ENCODE data around the gene DBNDD1. TPM values are rescaled to one million over a fixed set of nuclear protein-coding genes. Genes with fewer than 3 reads are reported as not detected.
A peak's percentile ranks its signal among the peaks of the same experiment; 100 is the strongest.

The DBNDD1 gene
- total RNA-seq, 2 donors from 2014 or later = 8.7 to 19.9 TPM

- H3K36me3 ChIP-seq = peaks cover 4% of the 10 kb centered on the region
- no peak for DNase-seq (ENCODE audit: low spot score)
- no peak overlapping the region for H3K4me3 ChIP-seq
- no peak for TF ChIP-seq CTCF (IDR thresholded peaks at IDR 0.05)
- H3K27ac ChIP-seq = no peak overlapping the region
- no peaks in the 10 kb centered on the region for H3K27me3 ChIP-seq (replicated peaks; ENCODE audit: insufficient read depth)
- H3K9me3 ChIP-seq = no peaks in the 10 kb centered on the region
- no peak for ATAC-seq (ENCODE audit: insufficient number of reproducible peaks, low FRiP score, low read depth)
- peaks cover 17 to 24% of the 10 kb centered on the region in 2 donors for H3K4me1 ChIP-seq (ENCODE audit: control insufficient read depth in 1 of 2, low read depth in 2 of 2)
Observed at GRCh38 chr16:89974870-89975269, 44.4 kb downstream of the DBNDD1 start.

- ATAC-seq (ENCODE audit: insufficient number of reproducible peaks, low FRiP score, low read depth) = no peak
- H3K27me3 ChIP-seq (replicated peaks; ENCODE audit: insufficient read depth) = no peaks in the 10 kb centered on the region
- peaks cover 4% of the 10 kb centered on the region for H3K36me3 ChIP-seq
- H3K4me3 ChIP-seq = peak overlapping the region; percentile 82
- no peak overlapping the region for H3K27ac ChIP-seq
- peaks cover 17 to 24% of the 10 kb centered on the region in 2 donors for H3K4me1 ChIP-seq (ENCODE audit: control insufficient read depth in 1 of 2, low read depth in 2 of 2)
- DNase-seq (ENCODE audit: low spot score) = no peak
- H3K9me3 ChIP-seq = no peaks in the 10 kb centered on the region
- TF ChIP-seq CTCF (IDR thresholded peaks at IDR 0.05) = no peak
Observed at GRCh38 chr16:89973654-89974335, 45.5 kb downstream of the DBNDD1 start.

GRCh38 chr16:89973235-89973634 is 46.0 kb downstream of the DBNDD1 start:
- H3K4me1 ChIP-seq (ENCODE audit: control insufficient read depth in 1 of 2, low read depth in 2 of 2) = peaks cover 17 to 24% of the 10 kb centered on the region in 2 donors
- peak overlapping the region; percentile 77 to 86 for H3K27ac ChIP-seq
- ATAC-seq (ENCODE audit: insufficient number of reproducible peaks, low FRiP score, low read depth) = no peak

GRCh38 chr16:89972244-89973234 is 46.7 kb downstream of the DBNDD1 start:
- H3K36me3 ChIP-seq = no peaks in the 10 kb centered on the region
- peak overlapping the region; percentile 77 to 86 for H3K27ac ChIP-seq
- peak; percentile 15 for TF ChIP-seq CTCF (IDR thresholded peaks at IDR 0.05)
- peaks cover 17 to 24% of the 10 kb centered on the region in 2 donors for H3K4me1 ChIP-seq (ENCODE audit: control insufficient read depth in 1 of 2, low read depth in 2 of 2)
- peak overlapping the region; percentile 82 for H3K4me3 ChIP-seq
- no peaks in the 10 kb centered on the region for H3K27me3 ChIP-seq (replicated peaks; ENCODE audit: insufficient read depth)
- peak; percentile 96 for ATAC-seq (ENCODE audit: insufficient number of reproducible peaks, low FRiP score, low read depth)
- H3K9me3 ChIP-seq = no peaks in the 10 kb centered on the region
- DNase-seq (ENCODE audit: low spot score) = peak; percentile 66

More at GRCh38 chr16:89973235-89973634, 46.0 kb downstream of the DBNDD1 start:
- Histone ChIP-seq H3K27me3 (replicated peaks; ENCODE audit: insufficient read depth) (no peaks in the 10 kb centered on the region), H3K36me3 (peaks cover 3% of the 10 kb centered on the region), H3K9me3 (no peaks in the 10 kb centered on the region), H3K4me3 (peak overlapping the region; percentile 82)
- TF ChIP-seq CTCF (IDR thresholded peaks at IDR 0.05) = no peak
- no peak for DNase-seq (ENCODE audit: low spot score)

Measured in thoracic aorta (tissue), 2 donors.